ENCODE results near the gene SERINC4.
"Not testable (repeated sequence)": the region's sequence is repeated elsewhere in the genome, so short reads cannot be mapped to it uniquely, and the experiment has no call there.

Gene SERINC4

DNA sequence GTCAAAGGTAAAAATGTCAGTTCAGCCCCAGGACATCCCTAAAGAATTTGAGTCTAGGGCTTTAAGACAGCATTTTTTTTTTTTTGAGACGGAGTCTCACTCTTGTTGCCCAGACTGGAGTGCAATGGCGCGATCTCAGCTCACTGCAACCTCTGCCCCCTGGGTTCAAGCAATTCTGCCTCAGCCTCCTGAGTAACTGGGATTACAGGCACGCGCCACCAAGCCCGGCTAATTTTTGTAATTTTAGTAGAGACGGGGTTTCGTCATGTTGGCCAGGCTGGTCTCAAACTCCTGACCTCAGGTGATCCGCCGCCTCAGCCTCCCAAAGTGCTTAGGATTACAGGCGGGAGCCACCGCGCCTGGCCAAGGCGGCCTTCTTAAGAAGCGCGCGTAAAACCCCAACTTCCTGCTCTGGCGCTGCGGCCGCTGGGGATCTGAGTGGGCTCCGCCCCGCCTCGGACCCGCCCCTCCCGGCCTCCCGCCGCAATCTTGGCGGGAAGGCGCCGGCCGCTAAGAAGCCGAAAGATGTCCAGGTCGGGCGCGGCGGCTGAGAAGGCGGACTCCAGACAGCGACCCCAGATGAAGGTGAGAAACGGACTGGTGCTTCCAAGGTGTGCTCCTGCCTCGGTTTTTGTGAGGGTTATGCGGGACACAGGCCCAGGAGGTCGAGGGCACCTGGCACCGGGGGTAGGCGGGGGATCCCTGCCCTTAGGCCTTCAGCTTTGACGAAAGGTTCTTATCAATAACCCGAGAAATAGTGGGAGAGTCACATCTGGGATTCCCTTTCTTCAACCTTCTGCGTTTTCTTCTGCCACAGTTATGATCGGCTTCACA, 26.7 kb upstream of the SERINC4 start, which contains the start of gene WDR76:
WDR76 (plus strand) TSS at position 495 of the 834 bp plus-strand sequence; CDS start at position 526, 31 bp downstream.
- no peak for DNase-seq (ENCODE audit: low read depth, low spot score)
- TF ChIP-seq, protein P1, sequence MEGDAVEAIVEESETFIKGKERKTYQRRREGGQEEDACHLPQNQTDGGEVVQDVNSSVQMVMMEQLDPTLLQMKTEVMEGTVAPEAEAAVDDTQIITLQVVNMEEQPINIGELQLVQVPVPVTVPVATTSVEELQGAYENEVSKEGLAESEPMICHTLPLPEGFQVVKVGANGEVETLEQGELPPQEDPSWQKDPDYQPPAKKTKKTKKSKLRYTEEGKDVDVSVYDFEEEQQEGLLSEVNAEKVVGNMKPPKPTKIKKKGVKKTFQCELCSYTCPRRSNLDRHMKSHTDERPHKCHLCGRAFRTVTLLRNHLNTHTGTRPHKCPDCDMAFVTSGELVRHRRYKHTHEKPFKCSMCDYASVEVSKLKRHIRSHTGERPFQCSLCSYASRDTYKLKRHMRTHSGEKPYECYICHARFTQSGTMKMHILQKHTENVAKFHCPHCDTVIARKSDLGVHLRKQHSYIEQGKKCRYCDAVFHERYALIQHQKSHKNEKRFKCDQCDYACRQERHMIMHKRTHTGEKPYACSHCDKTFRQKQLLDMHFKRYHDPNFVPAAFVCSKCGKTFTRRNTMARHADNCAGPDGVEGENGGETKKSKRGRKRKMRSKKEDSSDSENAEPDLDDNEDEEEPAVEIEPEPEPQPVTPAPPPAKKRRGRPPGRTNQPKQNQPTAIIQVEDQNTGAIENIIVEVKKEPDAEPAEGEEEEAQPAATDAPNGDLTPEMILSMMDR (IDR thresholded peaks at IDR 0.05; ENCODE audit: insufficient read depth, low read length, missing control alignments): no peak
- peak within 1 kb of the TSS; percentile 68 for H3K4me3 ChIP-seq (ENCODE audit: low read depth, low read length)
- POLR2A ChIA-PET: no interaction called here
- CTCF ChIA-PET: interaction anchor here (0.9 kb wide), 1 partner anchor 10 kb away, joined by 3 read pairs; no protein-coding TSS in a partner anchor

GRCh38 chr15:43826029-43826507, 26.0 kb upstream of the SERINC4 start:
- CTCF ChIA-PET: no interaction called here
- TF ChIP-seq, protein P1 (IDR thresholded peaks at IDR 0.05; ENCODE audit: insufficient read depth, low read length, missing control alignments): no peak
- H3K4me3 ChIP-seq (ENCODE audit: low read depth, low read length): no peak overlapping the region
- DNase-seq (ENCODE audit: low read depth, low spot score): no peak
- POLR2A ChIA-PET: no interaction called here

GRCh38 chr15:43825305-43825704, 25.3 kb upstream of the SERINC4 start:
- DNase-seq (ENCODE audit: low read depth, low spot score); H3K4me3 ChIP-seq (ENCODE audit: low read depth, low read length); CTCF ChIA-PET: not testable (repeated sequence)
- POLR2A ChIA-PET: interaction anchor here (1.1 kb wide), 1 partner anchor 25 kb away, joined by 8 read pairs; the partner anchor contains the start of genes HYPK and SERINC4

GRCh38 chr15:43824302-43825246, 24.6 kb upstream of the SERINC4 start, which contains the start of gene MFAP1:
Gene MFAP1 (minus strand): TSS chr15:43824690. CDS start chr15:43824569, 121 bp downstream.
- ChIA-PET CTCF (interaction anchor here (0.9 kb wide), 1 partner anchor 713 kb away, joined by 3 read pairs; no protein-coding TSS in a partner anchor), POLR2A (interaction anchor here (0.7 to 1.3 kb wide), 5 partner anchors 21 to 713 kb away, joined by 3 to 8 read pairs (median 3); partner anchors contain the start of genes EIF3J, HYPK and SERINC4)
- peak within 1 kb of the TSS; percentile 87 for H3K4me3 ChIP-seq (ENCODE audit: low read depth, low read length)
- TF ChIP-seq, protein P1 (IDR thresholded peaks at IDR 0.05; ENCODE audit: insufficient read depth, low read length, missing control alignments): no peak
- peak; percentile 82 for DNase-seq (ENCODE audit: low read depth, low spot score)

GRCh38 chr15:43821505-43821904, 21.5 kb upstream of the SERINC4 start:
- TF ChIP-seq, protein P1 (IDR thresholded peaks at IDR 0.05; ENCODE audit: insufficient read depth, low read length, missing control alignments): no peak
- CTCF ChIA-PET: interaction anchor here (0.9 to 1.1 kb wide), 2 partner anchors 12 to 13 kb away, joined by 3 to 4 read pairs; no protein-coding TSS in a partner anchor
- POLR2A ChIA-PET: no interaction called here
- no peak overlapping the region for H3K4me3 ChIP-seq (ENCODE audit: low read depth, low read length)
- no peak for DNase-seq (ENCODE audit: low read depth, low spot score)

- DNase-seq (ENCODE audit: low read depth, low spot score); H3K4me3 ChIP-seq (ENCODE audit: low read depth, low read length); CTCF ChIA-PET; POLR2A ChIA-PET: not testable (repeated sequence)
These were observed 15.0 kb upstream of the SERINC4 start for GRCh38 chr15:43815064-43815463.

All from AG04449 (cell line).